ENCODE measurements around the gene TMEM120B. TPM values are rescaled to one million over a fixed set of nuclear protein-coding genes. Genes with fewer than 3 reads are reported as not detected.
A peak's percentile ranks its signal among the peaks of the same experiment; 100 is the strongest.

Gene TMEM120B
- total and polyA plus RNA-seq, 2 of the 13 experiments (the other 11 are each of a cell fraction or from before 2014, with no cell fraction given), result 7.1 to 12.9 TPM

DNA sequence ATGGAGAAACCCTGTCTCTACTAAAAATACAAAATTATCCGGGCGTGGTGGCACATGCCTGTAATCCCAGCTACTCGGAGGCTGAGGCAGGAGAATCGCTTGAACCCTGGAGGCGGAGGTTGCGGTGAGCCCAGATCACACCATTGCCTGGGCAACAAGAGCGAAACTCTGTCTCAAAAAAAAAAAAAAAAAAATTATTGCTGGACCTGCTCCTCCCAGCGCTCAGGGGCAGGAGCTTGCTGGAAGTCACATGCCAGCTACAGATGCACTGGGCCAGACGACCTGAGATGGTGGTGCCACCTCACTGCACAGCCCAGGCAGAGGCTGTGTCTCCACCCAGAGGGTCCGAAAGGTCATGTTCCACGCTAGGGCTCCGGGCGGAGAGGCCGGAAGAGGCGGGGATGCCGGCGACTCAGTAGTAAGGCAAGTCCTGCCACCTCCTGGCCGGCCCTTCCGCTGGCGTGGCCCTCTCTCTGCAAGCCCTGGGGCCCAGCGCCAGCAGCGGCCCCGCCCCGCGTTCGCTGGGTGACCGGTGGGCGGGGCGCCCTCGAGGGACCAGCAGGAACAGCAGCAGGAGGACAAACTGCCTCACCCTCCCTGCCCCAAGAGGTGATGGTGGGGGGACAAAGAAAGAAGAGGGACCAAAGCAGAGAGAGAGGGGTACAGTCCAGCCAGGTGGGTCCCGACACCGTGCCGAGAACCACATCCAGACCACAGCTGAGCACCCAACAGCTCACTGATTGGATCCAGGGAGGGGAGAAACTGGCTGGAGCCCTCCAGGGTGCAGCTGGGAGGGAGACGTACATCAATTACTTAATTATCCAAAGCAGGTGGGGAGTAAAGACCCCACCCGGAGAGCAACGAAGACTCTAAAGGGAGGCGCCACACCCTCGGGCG lies 84.6 kb downstream of the TMEM120B start (continued):
- TF ChIP-seq, protein P1, sequence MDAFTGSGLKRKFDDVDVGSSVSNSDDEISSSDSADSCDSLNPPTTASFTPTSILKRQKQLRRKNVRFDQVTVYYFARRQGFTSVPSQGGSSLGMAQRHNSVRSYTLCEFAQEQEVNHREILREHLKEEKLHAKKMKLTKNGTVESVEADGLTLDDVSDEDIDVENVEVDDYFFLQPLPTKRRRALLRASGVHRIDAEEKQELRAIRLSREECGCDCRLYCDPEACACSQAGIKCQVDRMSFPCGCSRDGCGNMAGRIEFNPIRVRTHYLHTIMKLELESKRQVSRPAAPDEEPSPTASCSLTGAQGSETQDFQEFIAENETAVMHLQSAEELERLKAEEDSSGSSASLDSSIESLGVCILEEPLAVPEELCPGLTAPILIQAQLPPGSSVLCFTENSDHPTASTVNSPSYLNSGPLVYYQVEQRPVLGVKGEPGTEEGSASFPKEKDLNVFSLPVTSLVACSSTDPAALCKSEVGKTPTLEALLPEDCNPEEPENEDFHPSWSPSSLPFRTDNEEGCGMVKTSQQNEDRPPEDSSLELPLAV (CRISPR knock-in tag; conservative IDR thresholded peaks at IDR 0.05; ENCODE audit: low read depth), result no peak
- TF ChIP-seq ZNF607 (CRISPR knock-in tag; IDR thresholded peaks at IDR 0.05; ENCODE audit: borderline replicate concordance), result no peak; the same call in 1 of the 2 replicates
- TF ChIP-seq MAFK (conservative IDR thresholded peaks at IDR 0.05 in 1 of 2, IDR thresholded peaks at IDR 0.05 in 1 of 2; ENCODE audit: low read length in 2 of 2), result no peak
- no peak for TF ChIP-seq ZNF225 (CRISPR knock-in tag; IDR thresholded peaks at IDR 0.05)
- TF ChIP-seq CHCHD3 (CRISPR knock-in tag; IDR thresholded peaks at IDR 0.05), result no peak
- no peak for TF ChIP-seq ZNF496 (CRISPR knock-in tag; IDR thresholded peaks at IDR 0.05; ENCODE audit: insufficient replicate concordance)
- no peak for TF ChIP-seq JARID2 (CRISPR knock-in tag; IDR thresholded peaks at IDR 0.05; ENCODE audit: insufficient replicate concordance)
- TF ChIP-seq, protein P2, sequence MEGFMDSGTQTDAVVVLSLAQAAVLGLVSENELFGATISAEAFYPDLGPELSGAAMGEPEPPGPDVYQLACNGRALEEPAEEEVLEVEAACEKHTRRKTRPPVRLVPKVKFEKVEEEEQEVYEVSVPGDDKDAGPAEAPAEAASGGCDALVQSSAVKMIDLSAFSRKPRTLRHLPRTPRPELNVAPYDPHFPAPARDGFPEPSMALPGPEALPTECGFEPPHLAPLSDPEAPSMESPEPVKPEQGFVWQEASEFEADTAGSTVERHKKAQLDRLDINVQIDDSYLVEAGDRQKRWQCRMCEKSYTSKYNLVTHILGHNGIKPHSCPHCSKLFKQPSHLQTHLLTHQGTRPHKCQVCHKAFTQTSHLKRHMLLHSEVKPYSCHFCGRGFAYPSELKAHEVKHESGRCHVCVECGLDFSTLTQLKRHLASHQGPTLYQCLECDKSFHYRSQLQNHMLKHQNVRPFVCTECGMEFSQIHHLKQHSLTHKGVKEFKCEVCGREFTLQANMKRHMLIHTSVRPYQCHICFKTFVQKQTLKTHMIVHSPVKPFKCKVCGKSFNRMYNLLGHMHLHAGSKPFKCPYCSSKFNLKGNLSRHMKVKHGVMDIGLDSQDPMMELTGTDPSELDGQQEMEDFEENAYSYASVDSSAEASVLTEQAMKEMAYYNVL (CRISPR knock-in tag; IDR thresholded peaks at IDR 0.05; ENCODE audit: borderline replicate concordance), result peak; percentile 63; the same call in 1 of the 2 replicates
- peak; percentile 18; the same call in 1 of the 2 replicates for TF ChIP-seq CREM (IDR thresholded peaks at IDR 0.05)
- no peak for TF ChIP-seq CREM (CRISPR knock-in tag; IDR thresholded peaks at IDR 0.05)
- no peak for TF ChIP-seq ZNF230 (CRISPR knock-in tag; IDR thresholded peaks at IDR 0.05)
- TF ChIP-seq ZNF329 (CRISPR knock-in tag; IDR thresholded peaks at IDR 0.05; ENCODE audit: low read depth), result no peak
- TF ChIP-seq TGIF2 (CRISPR knock-in tag; IDR thresholded peaks at IDR 0.05), result 0 out of 2 replicates have a peak, but pooled peaks have one; percentile 50
- TF ChIP-seq, protein P3, sequence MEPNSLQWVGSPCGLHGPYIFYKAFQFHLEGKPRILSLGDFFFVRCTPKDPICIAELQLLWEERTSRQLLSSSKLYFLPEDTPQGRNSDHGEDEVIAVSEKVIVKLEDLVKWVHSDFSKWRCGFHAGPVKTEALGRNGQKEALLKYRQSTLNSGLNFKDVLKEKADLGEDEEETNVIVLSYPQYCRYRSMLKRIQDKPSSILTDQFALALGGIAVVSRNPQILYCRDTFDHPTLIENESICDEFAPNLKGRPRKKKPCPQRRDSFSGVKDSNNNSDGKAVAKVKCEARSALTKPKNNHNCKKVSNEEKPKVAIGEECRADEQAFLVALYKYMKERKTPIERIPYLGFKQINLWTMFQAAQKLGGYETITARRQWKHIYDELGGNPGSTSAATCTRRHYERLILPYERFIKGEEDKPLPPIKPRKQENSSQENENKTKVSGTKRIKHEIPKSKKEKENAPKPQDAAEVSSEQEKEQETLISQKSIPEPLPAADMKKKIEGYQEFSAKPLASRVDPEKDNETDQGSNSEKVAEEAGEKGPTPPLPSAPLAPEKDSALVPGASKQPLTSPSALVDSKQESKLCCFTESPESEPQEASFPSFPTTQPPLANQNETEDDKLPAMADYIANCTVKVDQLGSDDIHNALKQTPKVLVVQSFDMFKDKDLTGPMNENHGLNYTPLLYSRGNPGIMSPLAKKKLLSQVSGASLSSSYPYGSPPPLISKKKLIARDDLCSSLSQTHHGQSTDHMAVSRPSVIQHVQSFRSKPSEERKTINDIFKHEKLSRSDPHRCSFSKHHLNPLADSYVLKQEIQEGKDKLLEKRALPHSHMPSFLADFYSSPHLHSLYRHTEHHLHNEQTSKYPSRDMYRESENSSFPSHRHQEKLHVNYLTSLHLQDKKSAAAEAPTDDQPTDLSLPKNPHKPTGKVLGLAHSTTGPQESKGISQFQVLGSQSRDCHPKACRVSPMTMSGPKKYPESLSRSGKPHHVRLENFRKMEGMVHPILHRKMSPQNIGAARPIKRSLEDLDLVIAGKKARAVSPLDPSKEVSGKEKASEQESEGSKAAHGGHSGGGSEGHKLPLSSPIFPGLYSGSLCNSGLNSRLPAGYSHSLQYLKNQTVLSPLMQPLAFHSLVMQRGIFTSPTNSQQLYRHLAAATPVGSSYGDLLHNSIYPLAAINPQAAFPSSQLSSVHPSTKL (CRISPR knock-in tag; IDR thresholded peaks at IDR 0.05), result peak; percentile 73
- no peak for TF ChIP-seq ETV6 (CRISPR knock-in tag; conservative IDR thresholded peaks at IDR 0.05)
- no peak for TF ChIP-seq HOXA9 (CRISPR knock-in tag; IDR thresholded peaks at IDR 0.05; ENCODE audit: borderline replicate concordance)
- TF ChIP-seq SRF (IDR thresholded peaks at IDR 0.05; ENCODE audit: low read depth, low read length), result 0 out of 2 replicates have a peak, but pooled peaks have one; percentile 4
- TF ChIP-seq, protein P4, sequence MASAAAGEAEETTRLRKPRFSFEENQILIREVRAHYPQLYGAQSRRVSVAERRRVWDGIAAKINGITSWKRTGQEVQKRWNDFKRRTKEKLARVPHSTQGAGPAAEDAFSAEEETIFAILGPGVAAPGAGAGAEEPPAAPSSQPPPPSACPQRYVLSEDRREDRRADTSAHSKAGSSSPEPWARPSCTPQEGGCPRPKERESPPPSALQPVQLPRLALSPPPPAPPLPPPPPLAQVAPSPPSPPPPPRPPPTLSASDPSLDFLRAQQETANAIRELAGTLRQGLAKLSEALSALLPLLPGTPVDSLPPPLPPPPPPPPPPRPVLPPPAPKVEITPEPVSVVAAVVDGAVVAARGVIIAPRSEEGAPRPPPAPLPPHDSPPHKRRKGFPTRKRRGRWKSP (CRISPR knock-in tag; IDR thresholded peaks at IDR 0.05), result no peak
- TF ChIP-seq ZNF205 (CRISPR knock-in tag; IDR thresholded peaks at IDR 0.05), result 0 out of 2 replicates have a peak, but pooled peaks have one; percentile 72
